ENCODE data around the gene ECHDC3. TPM values are rescaled to one million over a fixed set of nuclear protein-coding genes. Genes with fewer than 3 reads are reported as not detected.

Gene ECHDC3
- total and polyA plus RNA-seq, 2 of the 13 experiments (the other 11 are each of a cell fraction or from before 2014, with no cell fraction given) = not detected

GRCh38 chr10:11797847-11798633 is 55.9 kb downstream of the ECHDC3 start (continued):
- TF ChIP-seq, protein P1, sequence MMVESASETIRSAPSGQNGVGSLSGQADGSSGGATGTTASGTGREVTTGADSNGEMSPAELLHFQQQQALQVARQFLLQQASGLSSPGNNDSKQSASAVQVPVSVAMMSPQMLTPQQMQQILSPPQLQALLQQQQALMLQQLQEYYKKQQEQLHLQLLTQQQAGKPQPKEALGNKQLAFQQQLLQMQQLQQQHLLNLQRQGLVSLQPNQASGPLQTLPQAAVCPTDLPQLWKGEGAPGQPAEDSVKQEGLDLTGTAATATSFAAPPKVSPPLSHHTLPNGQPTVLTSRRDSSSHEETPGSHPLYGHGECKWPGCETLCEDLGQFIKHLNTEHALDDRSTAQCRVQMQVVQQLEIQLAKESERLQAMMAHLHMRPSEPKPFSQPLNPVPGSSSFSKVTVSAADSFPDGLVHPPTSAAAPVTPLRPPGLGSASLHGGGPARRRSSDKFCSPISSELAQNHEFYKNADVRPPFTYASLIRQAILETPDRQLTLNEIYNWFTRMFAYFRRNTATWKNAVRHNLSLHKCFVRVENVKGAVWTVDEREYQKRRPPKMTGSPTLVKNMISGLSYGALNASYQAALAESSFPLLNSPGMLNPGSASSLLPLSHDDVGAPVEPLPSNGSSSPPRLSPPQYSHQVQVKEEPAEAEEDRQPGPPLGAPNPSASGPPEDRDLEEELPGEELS (CRISPR knock-in tag; IDR thresholded peaks at IDR 0.05) = peak; percentile 53
- no peak for TF ChIP-seq ZNF652 (CRISPR knock-in tag; IDR thresholded peaks at IDR 0.05; ENCODE audit: borderline replicate concordance, low read depth)
- peak; percentile 22; the same call in 1 of the 2 replicates for TF ChIP-seq ZBTB33 (CRISPR knock-in tag; IDR thresholded peaks at IDR 0.05)
- TF ChIP-seq, protein P2, sequence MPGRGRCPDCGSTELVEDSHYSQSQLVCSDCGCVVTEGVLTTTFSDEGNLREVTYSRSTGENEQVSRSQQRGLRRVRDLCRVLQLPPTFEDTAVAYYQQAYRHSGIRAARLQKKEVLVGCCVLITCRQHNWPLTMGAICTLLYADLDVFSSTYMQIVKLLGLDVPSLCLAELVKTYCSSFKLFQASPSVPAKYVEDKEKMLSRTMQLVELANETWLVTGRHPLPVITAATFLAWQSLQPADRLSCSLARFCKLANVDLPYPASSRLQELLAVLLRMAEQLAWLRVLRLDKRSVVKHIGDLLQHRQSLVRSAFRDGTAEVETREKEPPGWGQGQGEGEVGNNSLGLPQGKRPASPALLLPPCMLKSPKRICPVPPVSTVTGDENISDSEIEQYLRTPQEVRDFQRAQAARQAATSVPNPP (CRISPR knock-in tag; IDR thresholded peaks at IDR 0.05) = no peak
- no peak for TF ChIP-seq KLF11 (CRISPR knock-in tag; IDR thresholded peaks at IDR 0.05)
- no peak for TF ChIP-seq ZNF10 (CRISPR knock-in tag; IDR thresholded peaks at IDR 0.05; ENCODE audit: borderline replicate concordance, low read depth)
- TF ChIP-seq YEATS4 (CRISPR knock-in tag; IDR thresholded peaks at IDR 0.05; ENCODE audit: borderline replicate concordance) = no peak
- no peak for TF ChIP-seq ZNF773 (CRISPR knock-in tag; IDR thresholded peaks at IDR 0.05; ENCODE audit: borderline replicate concordance)
- no peak for TF ChIP-seq ZNF672 (CRISPR knock-in tag; IDR thresholded peaks at IDR 0.05)
- peak; percentile 56; the same call in 1 of the 2 replicates for TF ChIP-seq ZNF281 (CRISPR knock-in tag; IDR thresholded peaks at IDR 0.05; ENCODE audit: borderline replicate concordance)
- no peak for TF ChIP-seq E2F1 (CRISPR knock-in tag; IDR thresholded peaks at IDR 0.05)
- TF ChIP-seq, protein P3, sequence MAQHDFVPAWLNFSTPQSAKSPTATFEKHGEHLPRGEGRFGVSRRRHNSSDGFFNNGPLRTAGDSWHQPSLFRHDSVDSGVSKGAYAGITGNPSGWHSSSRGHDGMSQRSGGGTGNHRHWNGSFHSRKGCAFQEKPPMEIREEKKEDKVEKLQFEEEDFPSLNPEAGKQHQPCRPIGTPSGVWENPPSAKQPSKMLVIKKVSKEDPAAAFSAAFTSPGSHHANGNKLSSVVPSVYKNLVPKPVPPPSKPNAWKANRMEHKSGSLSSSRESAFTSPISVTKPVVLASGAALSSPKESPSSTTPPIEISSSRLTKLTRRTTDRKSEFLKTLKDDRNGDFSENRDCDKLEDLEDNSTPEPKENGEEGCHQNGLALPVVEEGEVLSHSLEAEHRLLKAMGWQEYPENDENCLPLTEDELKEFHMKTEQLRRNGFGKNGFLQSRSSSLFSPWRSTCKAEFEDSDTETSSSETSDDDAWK (CRISPR knock-in tag; IDR thresholded peaks at IDR 0.05) = no peak
- TF ChIP-seq PATZ1 (CRISPR knock-in tag; IDR thresholded peaks at IDR 0.05) = no peak
- TF ChIP-seq ZNF883 (CRISPR knock-in tag; IDR thresholded peaks at IDR 0.05; ENCODE audit: not compliant biosample characterization) = no peak

Measured in HepG2 (cell line).